DMS 273 treated with DMSO at 0.1 percent for 48 hours (cell line): ENCODE results near the gene ASB4.
"Not testable (repeated sequence)": the region's sequence is repeated elsewhere in the genome, so short reads cannot be mapped to it uniquely, and the experiment has no call there.

Experiments used
- DNase-seq: peaks from one replicate; lab custom pipeline; 2025; lab: John Stamatoyannopoulos, UW

Gene ASB4, protein sequence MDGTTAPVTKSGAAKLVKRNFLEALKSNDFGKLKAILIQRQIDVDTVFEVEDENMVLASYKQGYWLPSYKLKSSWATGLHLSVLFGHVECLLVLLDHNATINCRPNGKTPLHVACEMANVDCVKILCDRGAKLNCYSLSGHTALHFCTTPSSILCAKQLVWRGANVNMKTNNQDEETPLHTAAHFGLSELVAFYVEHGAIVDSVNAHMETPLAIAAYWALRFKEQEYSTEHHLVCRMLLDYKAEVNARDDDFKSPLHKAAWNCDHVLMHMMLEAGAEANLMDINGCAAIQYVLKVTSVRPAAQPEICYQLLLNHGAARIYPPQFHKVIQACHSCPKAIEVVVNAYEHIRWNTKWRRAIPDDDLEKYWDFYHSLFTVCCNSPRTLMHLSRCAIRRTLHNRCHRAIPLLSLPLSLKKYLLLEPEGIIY

DNA sequence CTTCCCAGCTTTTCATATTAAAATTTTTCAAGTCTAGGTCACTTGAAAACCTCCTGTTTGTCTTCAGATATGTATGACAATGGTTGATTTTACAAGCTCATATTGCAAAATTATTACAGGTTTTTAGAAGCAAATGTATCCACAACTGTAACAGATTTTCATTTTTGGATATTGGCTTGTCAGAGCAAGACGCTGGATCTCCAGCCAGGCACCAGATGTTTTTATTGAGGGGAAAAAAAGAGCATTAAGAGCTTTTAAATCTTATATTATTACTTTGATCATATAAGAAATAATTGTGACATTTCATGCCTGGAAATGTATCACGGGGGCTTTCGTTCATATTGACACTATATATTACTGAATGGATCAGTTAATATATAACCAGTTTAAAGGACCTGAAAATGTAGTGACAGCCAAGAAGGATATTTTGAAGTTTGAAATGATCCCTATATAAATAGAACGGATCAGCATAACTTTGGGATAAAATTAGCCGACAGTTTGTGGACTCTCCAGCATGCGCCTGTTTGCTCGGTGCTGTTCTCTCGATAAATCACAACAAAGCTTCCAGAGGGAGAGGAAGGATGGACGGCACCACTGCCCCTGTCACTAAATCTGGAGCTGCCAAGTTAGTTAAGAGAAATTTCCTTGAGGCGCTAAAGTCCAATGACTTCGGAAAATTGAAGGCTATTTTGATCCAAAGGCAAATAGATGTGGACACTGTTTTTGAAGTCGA is at the start of gene ASB4:
ASB4 (plus strand) TSS at position 553 of the 733 bp plus-strand sequence; CDS start at position 582, 29 bp downstream.
- DNase-seq: no peak

DNA sequence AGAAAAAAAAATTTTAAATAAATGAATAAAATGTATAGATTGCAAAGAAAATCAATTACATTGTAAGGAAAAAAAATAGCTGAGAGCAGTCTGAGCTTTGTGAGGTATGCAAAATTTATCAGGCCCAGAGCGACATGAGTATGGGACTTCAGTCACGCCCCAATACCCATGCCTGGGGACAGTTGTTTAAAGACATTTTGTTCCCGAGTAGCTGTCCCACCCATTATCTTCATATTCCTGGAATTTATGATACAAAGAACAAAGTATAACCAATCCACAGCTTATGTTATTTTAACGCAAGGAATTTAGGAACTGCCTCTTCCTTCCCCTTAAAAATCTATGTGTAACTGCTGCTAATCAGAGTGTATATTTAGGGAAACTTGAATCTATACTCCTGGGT is 49.3 kb upstream of the ASB4 start:
- DNase-seq: no peak

DNA sequence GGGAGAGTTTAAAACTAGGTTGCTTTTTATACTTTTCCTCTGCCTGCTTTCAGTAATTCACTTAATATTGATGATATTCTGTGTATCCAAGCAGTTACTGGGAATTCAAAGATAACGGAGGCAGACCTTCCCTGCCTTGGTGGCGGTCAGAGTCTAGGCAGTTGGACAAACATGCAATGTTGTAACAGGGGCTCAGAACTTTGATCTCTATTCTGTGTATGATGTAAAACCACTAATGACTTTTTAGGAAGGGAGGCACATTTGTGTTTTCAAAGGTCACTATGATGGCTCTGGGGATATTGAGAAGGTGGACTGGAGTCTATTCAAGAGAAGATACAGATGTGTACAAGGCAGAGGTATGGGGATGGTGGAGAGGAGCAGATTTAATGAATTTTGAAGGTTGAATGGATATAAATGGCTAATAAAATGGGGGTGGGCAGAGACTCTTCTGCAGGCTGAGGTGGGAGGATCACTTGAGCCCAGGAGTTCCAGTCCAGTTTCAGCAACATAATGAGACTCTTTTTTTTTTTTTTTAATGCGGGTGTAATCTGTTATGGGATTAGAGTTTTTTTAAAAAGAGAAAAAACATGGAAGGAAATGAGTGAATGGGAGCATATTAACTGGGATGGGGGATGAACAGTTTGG is 45.2 kb upstream of the ASB4 start:
- no peak for DNase-seq

DNA sequence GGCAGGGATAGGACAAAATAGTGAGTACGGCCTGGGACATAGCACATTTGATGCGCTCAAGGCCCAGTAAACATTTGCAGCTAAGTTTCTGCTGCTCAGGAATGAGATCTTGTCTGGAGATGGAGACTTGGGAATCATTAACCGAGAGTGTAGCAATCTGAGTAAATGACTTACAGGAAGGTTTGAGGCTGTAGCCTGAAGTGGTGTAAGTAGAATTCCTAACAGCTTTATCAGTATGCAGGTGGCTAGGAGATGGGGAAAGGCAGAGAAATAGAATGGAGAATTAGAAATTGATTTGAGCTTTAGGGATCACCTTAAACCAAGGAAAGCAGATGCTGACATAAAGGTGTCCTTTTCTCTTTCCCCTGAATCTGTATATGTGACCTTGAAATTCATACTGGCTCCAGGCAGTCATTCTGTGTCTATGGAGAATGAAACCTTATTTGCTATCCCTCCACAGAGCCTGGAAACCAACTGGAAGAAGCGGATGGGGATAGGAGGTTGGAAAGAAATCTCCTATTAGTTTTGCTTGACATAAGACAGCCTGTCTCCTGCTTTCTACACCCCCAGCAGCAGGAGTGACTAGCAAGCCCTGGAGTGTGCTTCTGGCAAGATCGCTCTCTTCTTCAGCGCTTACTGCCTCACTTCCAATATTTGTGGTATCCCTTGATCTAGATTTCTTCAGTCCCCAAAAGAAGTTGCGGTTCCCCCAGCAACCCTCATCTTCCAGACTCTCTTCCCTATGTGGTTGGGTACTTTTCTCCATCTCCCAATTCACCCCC is 44.5 kb upstream of the ASB4 start:
- DNase-seq: no peak

DNA sequence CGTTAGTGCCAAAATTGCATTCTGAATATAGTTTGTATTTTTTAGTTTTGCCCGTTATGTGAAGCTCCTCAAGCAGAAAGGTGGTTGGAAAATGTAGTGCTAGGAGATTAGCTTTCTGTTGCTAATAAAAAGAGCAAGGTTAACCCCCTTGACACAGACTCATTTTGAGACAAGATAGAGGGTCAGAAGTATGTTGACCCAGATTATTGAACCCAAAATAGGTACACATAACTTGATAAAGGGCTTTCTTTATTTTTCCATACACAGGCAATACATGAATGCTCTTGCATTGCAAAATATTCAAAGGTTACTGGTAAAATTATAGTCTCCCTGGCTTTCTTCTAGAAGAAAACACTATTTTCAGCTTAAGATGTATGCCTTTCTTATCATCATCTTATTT is 40.9 kb upstream of the ASB4 start:
- DNase-seq: no peak

DNA sequence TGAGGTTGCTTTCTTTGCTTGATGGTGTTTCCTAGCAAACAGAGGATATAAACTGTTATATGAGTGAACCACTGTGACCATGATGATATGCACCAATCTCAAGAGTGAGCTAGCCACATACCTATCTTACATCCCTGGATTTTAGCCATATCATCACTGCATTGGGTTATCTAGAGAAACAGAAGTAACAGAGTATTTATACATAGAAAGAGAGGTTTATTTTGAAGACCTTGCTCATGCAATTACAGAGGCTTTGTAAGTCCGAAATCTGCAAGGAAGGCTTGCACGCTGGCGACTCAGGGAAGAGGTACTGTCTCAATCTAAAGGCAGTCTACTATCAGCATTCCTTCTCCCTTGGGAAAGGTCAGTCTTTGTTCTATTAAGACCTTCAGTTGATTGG is 39.1 kb upstream of the ASB4 start:
- DNase-seq: no peak

DNA sequence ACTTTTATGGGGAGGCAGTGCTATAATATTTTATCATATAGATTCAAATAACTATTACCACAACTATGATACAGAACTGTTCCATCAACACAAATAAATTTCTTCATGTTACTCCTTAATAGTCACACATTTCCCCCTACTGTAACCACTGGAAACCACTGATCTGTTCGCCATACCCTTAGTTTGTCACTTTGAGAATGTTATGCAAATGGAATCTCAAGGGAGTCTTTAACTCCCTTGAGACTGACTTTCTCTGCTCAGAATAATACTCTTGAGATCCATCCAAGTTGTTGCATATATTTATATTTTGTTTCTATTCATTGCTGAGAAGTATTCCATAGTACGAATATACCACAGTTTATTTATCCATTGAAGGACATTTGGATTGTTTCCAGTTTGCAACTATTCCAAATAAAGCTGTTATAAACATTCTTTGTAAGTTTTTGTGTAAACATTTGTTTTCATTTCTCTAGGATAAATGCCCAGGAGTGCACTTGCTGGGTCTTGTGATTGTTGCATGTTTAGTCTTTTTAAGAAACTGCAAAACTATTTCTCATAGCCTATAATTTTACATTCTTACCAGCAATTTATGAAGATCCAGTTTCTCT is 31.2 kb upstream of the ASB4 start:
- DNase-seq: no peak

DNA sequence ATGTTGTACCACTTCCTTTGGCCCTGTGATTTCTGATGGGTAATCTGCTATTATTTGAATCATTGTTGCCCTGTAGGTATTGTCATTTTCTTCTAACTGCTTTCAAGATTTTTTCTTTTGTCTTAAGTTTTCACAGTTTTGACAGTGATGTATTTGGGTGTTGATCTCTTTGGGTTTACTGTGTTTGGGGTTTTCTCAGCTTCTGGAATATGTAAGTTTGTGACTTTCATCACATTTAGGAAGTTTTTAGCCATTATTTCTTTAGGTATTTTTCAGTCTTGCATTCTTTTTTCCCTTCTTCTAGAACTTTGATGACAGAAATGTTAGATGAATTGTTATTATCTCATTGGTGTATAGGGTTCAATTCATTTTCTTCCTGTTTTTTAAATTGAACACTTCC is 27.8 kb upstream of the ASB4 start:
- no peak for DNase-seq

DNA sequence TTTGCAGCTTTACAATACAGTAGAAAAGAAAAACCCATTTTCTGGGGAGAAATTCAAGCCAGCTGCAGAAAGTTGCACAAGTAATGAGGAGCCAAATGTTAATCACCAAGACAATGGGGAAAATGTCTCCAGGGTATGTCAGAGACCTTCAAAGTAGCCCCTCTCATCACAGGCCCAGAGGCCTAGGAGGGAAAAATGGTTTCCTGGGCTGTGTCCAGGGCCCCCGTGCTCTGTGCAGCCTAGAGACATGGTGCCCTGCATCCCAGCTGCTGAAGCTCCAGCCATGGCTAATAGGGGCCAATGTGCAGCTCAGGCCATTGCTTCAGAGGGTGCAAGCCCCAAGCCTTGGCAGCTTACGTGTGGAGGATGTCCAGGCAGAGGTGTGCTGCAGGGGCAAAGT is 25.1 kb upstream of the ASB4 start:
- DNase-seq: not testable (repeated sequence)

DNA sequence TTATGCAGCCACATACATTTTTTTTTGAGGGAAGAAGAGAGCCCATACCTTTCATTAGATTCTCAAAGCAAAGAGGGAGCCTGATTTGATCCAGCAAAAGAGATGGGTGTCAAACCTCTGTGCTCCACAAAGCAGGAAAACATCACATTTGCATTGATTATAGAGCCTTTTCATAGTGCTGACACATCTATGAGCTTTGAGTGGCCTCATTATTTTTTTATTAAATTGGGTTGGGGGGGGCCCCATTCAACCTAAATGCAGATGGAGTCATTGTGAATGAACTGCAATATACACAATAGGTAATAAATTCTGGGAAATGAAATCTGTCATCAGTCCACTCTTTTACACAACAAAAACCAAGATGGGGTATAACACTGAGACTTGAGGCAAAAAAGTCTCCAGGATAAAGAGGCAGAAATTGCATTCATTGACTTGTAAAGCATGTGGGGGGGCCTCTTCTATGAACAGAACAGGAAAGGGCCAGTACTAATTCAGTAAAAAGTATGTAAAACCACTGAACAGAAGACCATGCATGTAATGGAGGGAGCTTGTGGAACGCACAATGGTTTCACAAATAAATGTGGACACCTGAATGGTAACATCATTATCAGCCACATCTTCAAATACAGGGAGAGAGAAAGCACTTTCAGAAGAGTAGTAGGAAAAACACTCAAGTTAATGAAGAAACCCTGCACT is 17.7 kb upstream of the ASB4 start:
- DNase-seq: no peak

DNA sequence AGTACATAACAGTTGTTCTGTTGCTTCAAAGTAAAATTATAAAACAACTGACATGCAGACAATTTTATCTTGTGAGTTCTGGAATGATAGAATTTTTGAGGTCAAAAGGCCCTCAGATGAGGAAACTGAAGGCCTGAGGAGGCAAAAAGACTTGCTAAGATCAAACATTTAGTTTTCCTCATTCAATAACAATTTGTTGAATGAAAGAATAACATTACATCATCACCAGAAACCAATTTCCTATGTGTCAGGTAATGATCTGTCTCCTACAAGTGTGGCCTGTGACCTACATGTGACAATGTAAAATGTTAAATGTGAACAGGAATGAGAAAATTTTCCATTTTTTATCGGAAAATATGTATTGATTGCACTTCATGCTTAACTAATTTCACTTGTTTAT is 16.6 kb upstream of the ASB4 start:
- no peak for DNase-seq

DNA sequence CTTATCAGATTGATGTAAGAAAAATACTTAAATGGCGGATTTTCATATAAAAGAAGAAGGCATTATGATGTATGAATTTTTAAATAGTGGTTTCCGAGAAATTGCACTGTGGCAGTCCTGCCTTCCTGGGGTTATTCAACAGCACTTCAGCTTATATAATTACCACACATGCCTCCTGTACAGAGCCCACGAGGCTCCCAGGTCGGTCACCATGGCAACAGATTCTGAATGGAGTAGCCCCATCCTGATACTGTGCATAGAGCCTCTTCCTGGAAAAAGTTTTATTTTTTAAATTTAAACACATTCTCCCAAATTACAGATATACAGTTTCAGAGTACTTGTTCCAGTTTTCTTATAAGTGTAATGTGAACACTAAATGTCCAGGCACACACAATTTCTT is 15.9 kb upstream of the ASB4 start:
- peak; percentile 16 for DNase-seq

DNA sequence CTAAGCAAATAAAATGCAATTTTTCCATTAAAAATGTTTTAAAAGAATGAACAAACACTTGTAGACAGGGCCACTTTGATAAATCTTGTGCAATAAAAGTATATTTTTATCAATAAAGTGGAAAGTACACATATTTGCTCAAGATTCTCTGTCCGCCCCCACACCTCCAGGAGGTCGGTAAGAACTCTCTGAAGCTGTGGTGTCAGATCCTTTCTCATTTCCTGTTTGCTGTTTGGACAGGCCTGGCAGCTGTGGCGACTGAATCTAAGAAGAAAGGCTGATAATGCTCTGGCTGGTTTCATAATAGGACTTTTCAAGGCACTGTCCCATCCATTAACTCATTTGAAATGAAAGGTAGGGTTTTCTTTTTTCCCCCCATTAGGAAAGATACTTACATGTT is 15.3 kb upstream of the ASB4 start:
- DNase-seq: no peak

DNA sequence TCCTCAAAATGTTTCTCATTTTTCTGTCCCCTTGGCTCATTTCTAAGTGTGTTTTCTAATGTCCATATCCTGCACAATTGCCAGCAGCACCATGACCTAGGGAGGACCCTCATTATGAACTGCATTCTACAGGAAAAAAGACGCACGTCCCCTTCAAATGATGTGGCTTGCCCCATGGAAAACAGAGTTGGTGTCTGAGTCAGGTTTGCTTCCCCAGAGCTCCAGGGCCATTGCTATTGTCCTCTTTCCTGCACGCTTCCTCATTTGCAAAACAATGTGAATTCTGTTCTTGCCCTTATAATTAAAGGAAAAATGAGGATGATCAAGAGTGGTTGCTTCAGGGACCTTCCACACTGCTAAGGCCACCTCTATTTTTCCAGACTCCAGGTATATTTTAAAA is 14.7 kb upstream of the ASB4 start:
- DNase-seq: no peak

DNA sequence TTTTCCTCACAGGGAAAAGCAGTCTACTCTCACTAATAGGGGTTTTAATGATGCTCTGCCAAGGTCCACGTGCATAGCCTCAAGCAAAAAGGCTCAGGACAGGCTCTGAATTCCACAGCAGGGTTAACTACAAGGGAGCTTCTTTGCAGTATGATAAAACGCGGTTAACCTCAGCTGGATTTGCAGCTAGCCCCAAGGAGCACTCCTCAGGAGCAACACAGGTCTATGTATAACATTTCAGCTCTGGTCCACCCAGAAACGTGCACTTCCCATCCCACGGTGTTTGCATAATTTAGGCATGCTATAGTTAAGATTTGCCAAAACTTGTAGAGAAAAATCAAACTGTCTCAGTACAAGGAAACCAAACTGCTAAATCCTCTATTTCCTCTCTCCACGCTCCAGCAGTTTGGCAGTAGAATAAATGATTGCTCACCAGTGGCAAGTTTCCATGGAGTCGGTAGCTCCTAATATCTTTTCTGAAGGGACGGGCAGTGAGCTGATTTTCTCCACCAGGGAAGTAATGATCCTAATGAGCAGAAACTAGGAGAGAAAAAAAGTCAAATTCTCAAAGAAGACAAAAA is 13.1 kb upstream of the ASB4 start:
- DNase-seq: no peak

DNA sequence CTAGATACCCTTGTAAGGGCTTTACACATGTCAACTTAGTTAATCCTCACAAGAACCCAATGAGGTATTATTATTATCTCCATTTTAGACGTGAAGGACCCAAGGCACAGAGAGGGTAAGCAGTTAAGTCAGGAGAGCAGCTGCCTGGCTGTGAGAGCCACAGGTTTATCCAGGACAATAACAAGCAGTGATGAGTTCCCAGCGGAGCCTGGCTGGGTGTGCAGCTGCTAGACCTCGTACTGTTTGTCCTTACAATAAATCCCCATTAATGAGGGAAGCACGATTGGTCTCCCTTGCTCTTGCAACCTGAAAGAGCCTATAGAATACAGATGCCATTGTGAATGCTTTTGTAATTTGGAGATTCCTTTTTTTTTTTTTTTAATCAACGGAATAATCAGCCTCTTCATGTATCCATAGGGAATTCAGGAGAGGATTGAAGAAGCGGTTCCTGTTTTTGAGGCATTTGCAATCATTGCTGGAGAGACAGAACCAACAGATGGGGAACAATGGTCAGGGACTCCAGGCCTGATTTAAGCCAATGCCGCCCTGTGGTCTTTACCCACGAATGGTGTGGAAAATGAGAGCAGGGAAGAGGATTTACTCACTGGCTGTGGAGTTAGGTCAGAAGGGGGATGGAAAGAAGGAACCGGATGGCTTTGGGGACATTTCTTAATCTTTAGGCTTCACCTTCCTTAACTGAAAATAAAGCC is 12.3 kb upstream of the ASB4 start:
- no peak for DNase-seq

DNA sequence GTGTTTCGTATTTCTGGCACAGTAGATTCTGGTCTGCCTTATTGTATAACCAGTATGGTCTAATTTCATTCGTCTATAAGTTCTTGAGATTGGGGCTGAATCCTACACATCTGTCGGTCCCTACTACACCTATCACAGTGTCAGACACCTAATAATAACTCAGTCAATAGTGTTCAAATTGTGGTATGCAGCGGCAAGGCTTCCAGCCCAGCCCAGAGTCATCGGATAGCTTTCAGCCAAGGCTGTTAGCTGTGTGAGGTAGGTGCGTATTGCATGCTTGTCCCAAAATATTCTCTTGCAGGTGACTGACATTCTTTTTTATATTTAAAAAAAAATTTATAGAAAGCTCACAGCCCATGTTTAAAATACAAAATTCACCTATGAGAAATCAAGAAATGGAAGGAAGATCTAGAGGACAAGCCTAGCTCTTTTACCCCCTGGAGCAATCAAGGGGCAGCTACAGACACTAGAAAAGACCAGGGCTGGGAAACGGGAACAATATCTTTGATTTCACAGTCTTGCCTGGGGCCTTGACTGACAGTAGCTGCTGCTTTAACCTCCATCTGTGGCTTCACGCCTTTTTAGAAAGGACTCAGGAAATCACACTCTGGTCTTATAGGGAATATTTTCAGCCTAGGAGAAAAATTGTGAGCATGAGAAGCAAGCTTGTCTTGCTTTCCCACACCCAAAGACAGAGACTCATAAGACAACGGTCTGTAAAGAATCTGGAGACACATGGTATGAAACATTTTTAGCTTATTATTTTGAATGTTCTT is 9.5 kb upstream of the ASB4 start:
- DNase-seq: no peak

DNA sequence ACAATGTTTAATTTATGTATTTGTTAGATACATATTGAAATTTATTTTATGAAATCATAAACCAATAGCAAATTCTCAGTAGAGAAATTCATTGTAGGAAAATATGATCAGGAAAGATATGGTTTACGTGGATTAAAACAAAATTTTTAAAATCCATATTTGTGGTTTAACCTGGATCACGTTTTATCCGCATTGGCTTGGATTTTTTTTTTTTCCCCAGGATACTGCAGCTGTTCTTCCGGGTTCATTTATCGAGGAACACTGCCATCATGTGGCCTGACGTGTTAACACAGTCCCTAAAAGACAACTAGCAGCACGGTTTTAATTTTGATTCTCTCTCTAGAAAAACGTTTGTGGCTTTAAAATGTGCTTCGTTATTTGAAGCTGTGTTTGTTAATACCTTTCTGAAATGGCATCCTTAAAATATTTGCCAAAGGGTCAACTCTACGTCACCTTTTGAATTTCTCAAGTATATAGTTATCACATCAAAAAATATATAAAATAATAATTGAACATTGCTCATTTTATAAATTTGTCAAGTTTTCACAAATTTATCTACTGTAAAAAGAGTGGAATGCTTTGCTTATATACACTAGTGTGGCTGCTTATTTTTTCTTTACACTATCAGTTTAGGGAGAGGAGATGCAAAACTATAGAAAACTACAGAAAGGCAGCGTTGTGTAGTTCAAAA is 8.7 kb upstream of the ASB4 start:
- DNase-seq: peak; percentile 51
